ENCODE results near the gene LDHA. TPM values are rescaled to one million over a fixed set of nuclear protein-coding genes. Genes with fewer than 3 reads are reported as not detected.

The LDHA gene
- total and polyA plus RNA-seq, 7 donors = 254 to 1,038 (median 867) TPM

GRCh38 chr11:18368221-18368620, 26.1 kb upstream of the LDHA start:
- Histone ChIP-seq H3K4me1 (peaks cover 6% of the 10 kb centered on the region), H3K27ac (peak overlapping the region; percentile 43), H3K9me3 (no peaks in the 10 kb centered on the region), H3K36me3 (ENCODE audit: insufficient read depth in 1 of 2, low read depth in 1 of 2) (peaks cover 5 to 45% of the 10 kb centered on the region in 2 donors), H3K27me3 (ENCODE audit: insufficient read depth in 3 of 3, low read length in 2 of 3) (no peaks in the 10 kb centered on the region), H3K4me3 (no peak overlapping the region)
- no peak for TF ChIP-seq CTCF (IDR thresholded peaks at IDR 0.05)
- 74 to 78% (median 74%) methylated on average over 2 of the region's 2 CpGs for WGBS, 3 donors
- intact Hi-C loops (cut with DNase I) = no loop called here
- DNase-seq (no peak), ATAC-seq (peak in 2 of 4 donors; percentile 56 to 70)

- intact Hi-C loops (cut with DNase I) = no loop called here
- no peaks in the 10 kb centered on the region for H3K9me3 ChIP-seq
- peaks cover 6% of the 10 kb centered on the region for H3K4me1 ChIP-seq
- ATAC-seq = peak; percentile 33 to 89 (median 64)
- 39 to 60% (median 52%) methylated on average over 2 of the region's 2 CpGs for WGBS, 3 donors
- H3K27me3 ChIP-seq (ENCODE audit: insufficient read depth in 3 of 3, low read length in 2 of 3) = no peaks in the 10 kb centered on the region
- no peak for TF ChIP-seq CTCF (IDR thresholded peaks at IDR 0.05)
- H3K4me3 ChIP-seq = no peak overlapping the region
- peak overlapping the region; percentile 43 for H3K27ac ChIP-seq
- DNase-seq = no peak
- H3K36me3 ChIP-seq (ENCODE audit: insufficient read depth in 1 of 2, low read depth in 1 of 2) = peaks cover 5 to 33% of the 10 kb centered on the region in 2 donors
Measured at GRCh38 chr11:18369398-18369797, 25.0 kb upstream of the LDHA start.

GRCh38 chr11:18371279-18371678, 23.1 kb upstream of the LDHA start:
- intact Hi-C loops (cut with DNase I) = no loop called here
- no peak overlapping the region for H3K4me3 ChIP-seq
- ATAC-seq = no peak

GRCh38 chr11:18372201-18372600, 22.2 kb upstream of the LDHA start:
- Histone ChIP-seq H3K4me3 (no peak overlapping the region), H3K36me3 (ENCODE audit: insufficient read depth in 1 of 2, low read depth in 1 of 2) (peaks cover 0 to 6% of the 10 kb centered on the region in 2 donors), H3K9me3 (no peaks in the 10 kb centered on the region), H3K27me3 (ENCODE audit: insufficient read depth in 3 of 3, low read length in 2 of 3) (no peaks in the 10 kb centered on the region), H3K4me1 (peaks cover 6% of the 10 kb centered on the region), H3K27ac (no peak overlapping the region)
- intact Hi-C loops (cut with DNase I) = no loop called here
- TF ChIP-seq CTCF (IDR thresholded peaks at IDR 0.05) = no peak
- WGBS, 3 donors = 99 to 100% (median 99%) methylated on average over 2 of the region's 2 CpGs
- no peak for ATAC-seq
- DNase-seq = no peak

More at GRCh38 chr11:18371279-18371678, 23.1 kb upstream of the LDHA start:
- WGBS, 3 donors = 90 to 94% (median 93%) methylated on average over 2 of the region's 2 CpGs
- no peak for TF ChIP-seq CTCF (IDR thresholded peaks at IDR 0.05)
- DNase-seq = no peak
- H3K27me3 ChIP-seq (ENCODE audit: insufficient read depth in 3 of 3, low read length in 2 of 3) = no peaks in the 10 kb centered on the region
- H3K4me1 ChIP-seq = peaks cover 6% of the 10 kb centered on the region
- no peaks in the 10 kb centered on the region for H3K9me3 ChIP-seq
- H3K27ac ChIP-seq = no peak overlapping the region
- peaks cover 0 to 15% of the 10 kb centered on the region in 2 donors for H3K36me3 ChIP-seq (ENCODE audit: insufficient read depth in 1 of 2, low read depth in 1 of 2)

- Histone ChIP-seq H3K4me1 (no peaks in the 10 kb centered on the region), H3K27me3 (ENCODE audit: insufficient read depth in 3 of 3, low read length in 2 of 3) (no peaks in the 10 kb centered on the region), H3K36me3 (ENCODE audit: insufficient read depth in 1 of 2, low read depth in 1 of 2) (no peaks in the 10 kb centered on the region), H3K27ac (no peak overlapping the region), H3K4me3 (no peak overlapping the region), H3K9me3 (no peaks in the 10 kb centered on the region)
- ATAC-seq (no peak), DNase-seq (no peak)
- 68 to 76% (median 70%) methylated on average over 2 of the region's 2 CpGs for WGBS, 3 donors
- intact Hi-C loops (cut with DNase I) = no loop called here
- TF ChIP-seq CTCF (IDR thresholded peaks at IDR 0.05) = no peak
Measured at GRCh38 chr11:18374956-18375355, 19.4 kb upstream of the LDHA start.
